H4 (cell line): ENCODE measurements around the gene HLX. TPM values are rescaled to one million over a fixed set of nuclear protein-coding genes. Genes with fewer than 3 reads are reported as not detected.

ENCODE experiments used
- DNase-seq: peaks from one replicate; pipeline ENCODE4 v3.0.0-alpha.2; 2015; ENCODE audit warnings: low spot score
- total RNA-seq: library from RNA; depleted of rRNA; stranded (reverse); fragments of >200 nt; shearing (Covaris generic); gene quantifications from 2 replicates; pipeline ENCODE4 v1.2.3, GENCODE V29; 2014

HLX gene
- total RNA-seq, 1 experiment from 2014 or later = 3.0 TPM

- no peak for DNase-seq
These were observed 3.0 kb downstream of the HLX start for GRCh38 chr1:220882061-220882891.

GRCh38 chr1:220884109-220884980 lies 5.1 kb downstream of the HLX start:
- no peak for DNase-seq

GRCh38 chr1:220884981-220885918 lies 6.0 kb downstream of the HLX start:
- no peak for DNase-seq

- no peak for DNase-seq
These were observed 6.7 kb downstream of the HLX start for GRCh38 chr1:220885971-220886370.

- DNase-seq = no peak
These were observed 7.4 kb downstream of the HLX start for GRCh38 chr1:220886470-220887201.

- DNase-seq = no peak
These were observed 7.9 kb downstream of the HLX start for GRCh38 chr1:220887202-220887519.

- DNase-seq = no peak
These were observed 8.5 kb downstream of the HLX start for GRCh38 chr1:220887520-220888416.

- no peak for DNase-seq
These were observed 9.3 kb downstream of the HLX start for GRCh38 chr1:220888417-220888986.

- DNase-seq = no peak
These were observed 10.1 kb downstream of the HLX start for GRCh38 chr1:220889333-220889732.

- DNase-seq = no peak
These were observed 10.6 kb downstream of the HLX start for GRCh38 chr1:220889848-220890287.

GRCh38 chr1:220890602-220891001 lies 11.4 kb downstream of the HLX start:
- DNase-seq = no peak

GRCh38 chr1:220891224-220892085 lies 12.2 kb downstream of the HLX start:
- no peak for DNase-seq

GRCh38 chr1:220892086-220892376 lies 12.8 kb downstream of the HLX start:
- DNase-seq = no peak

GRCh38 chr1:220892997-220893700 lies 13.9 kb downstream of the HLX start:
- DNase-seq = no peak

- no peak for DNase-seq
These were observed 14.4 kb downstream of the HLX start for GRCh38 chr1:220893701-220894024.

- no peak for DNase-seq
These were observed 15.0 kb downstream of the HLX start for GRCh38 chr1:220894025-220894923.

- DNase-seq = no peak
These were observed 15.6 kb downstream of the HLX start for GRCh38 chr1:220894924-220895256.
